HepG2 (cell line): ENCODE data around the gene KCTD6. TPM values are rescaled to one million over a fixed set of nuclear protein-coding genes. Genes with fewer than 3 reads are reported as not detected.

ENCODE experiments used
- AGO2 ChIP-seq: fragments of 200-400 bp; formaldehyde crosslinking; optimal IDR thresholded peaks from 2 replicates; pipeline ENCODE3; 2017; ENCODE audit warnings: mild to moderate bottlenecking, low read depth, low read length, moderate library complexity
- IRF1 ChIP-seq: sonication (generic); formaldehyde crosslinking; IDR thresholded peaks from 2 replicates; pipeline ENCODE4 v1.4.0; 2020; ENCODE audit warnings: low read depth, mild to moderate bottlenecking, missing genetic modification reagents
- MLLT10 ChIP-seq: sonication (generic); formaldehyde crosslinking; IDR thresholded peaks from 2 replicates; pipeline ENCODE4 v1.4.0; 2020; ENCODE audit warnings: missing genetic modification reagents
- POGK ChIP-seq: sonication (generic); formaldehyde crosslinking; conservative IDR thresholded peaks from 2 replicates; pipeline ENCODE4 v1.8.0; 2022; ENCODE audit warnings: mild to moderate bottlenecking, moderate library complexity, missing genetic modification reagents
- PRDM4 ChIP-seq: sonication (generic); formaldehyde crosslinking; IDR thresholded peaks from 2 replicates; pipeline ENCODE4 v1.9.0; 2021; ENCODE audit warnings: missing genetic modification reagents, borderline replicate concordance
- RARA ChIP-seq: IDR thresholded peaks from 2 replicates; pipeline ENCODE4 v1.6.1; 2016; ENCODE audit warnings: missing genetic modification reagents, missing compliant biosample characterization
- RELA ChIP-seq: sonication (generic); formaldehyde crosslinking; IDR thresholded peaks from 2 replicates; pipeline ENCODE4 v1.4.0; 2020; ENCODE audit warnings: missing genetic modification reagents
- SALL2 ChIP-seq: sonication (generic); formaldehyde crosslinking; IDR thresholded peaks from 2 replicates; pipeline ENCODE4 v1.8.1; 2023; ENCODE audit warnings: mild to moderate bottlenecking, missing genetic modification reagents, inconsistent platforms
- SMAD3 ChIP-seq: sonication (generic); formaldehyde crosslinking; IDR thresholded peaks from 2 replicates; pipeline ENCODE4 v1.4.0; 2020; ENCODE audit warnings: missing genetic modification reagents
- SNAPC5 ChIP-seq: sonication (generic); formaldehyde crosslinking; IDR thresholded peaks from 2 replicates; pipeline ENCODE4 v1.8.1; 2023; ENCODE audit warnings: mild to moderate bottlenecking, missing genetic modification reagents, borderline replicate concordance
- SOX13 ChIP-seq, 3 experiments: fragments of 450-650 bp in 1 of 3; sonication (generic) in 1 of 3; formaldehyde crosslinking in 1 of 3; IDR thresholded peaks in 2 of 3; conservative IDR thresholded peaks in 1 of 3; 2 replicates each; pipeline versions ENCODE4 v1.5.0 to v1.6.1; 2016 to 2020; ENCODE audit warnings: antibody characterized with exemption in 1 of 3, mild to moderate bottlenecking in 1 of 3, missing compliant biosample characterization in 1 of 3, missing genetic modification reagents in 1 of 3, moderate library complexity in 1 of 3
- TBX3 ChIP-seq: fragments of 450-650 bp; IDR thresholded peaks from 2 replicates; pipeline ENCODE4 v1.6.1; 2017; ENCODE audit warnings: antibody characterized with exemption, mild to moderate bottlenecking, inconsistent platforms, borderline replicate concordance
- TMF1 ChIP-seq: sonication (generic); formaldehyde crosslinking; IDR thresholded peaks from 2 replicates; pipeline ENCODE4 v1.8.1; 2022; ENCODE audit warnings: low read depth, missing genetic modification reagents
- TOE1 ChIP-seq: sonication (generic); formaldehyde crosslinking; IDR thresholded peaks from 2 replicates; pipeline ENCODE4 v1.4.0; 2020; ENCODE audit warnings: mild to moderate bottlenecking, missing genetic modification reagents
- TOPORS ChIP-seq: sonication (generic); formaldehyde crosslinking; IDR thresholded peaks from 2 replicates; pipeline ENCODE4 v1.8.0; 2023; ENCODE audit warnings: mild to moderate bottlenecking, missing genetic modification reagents
- ZBTB2 ChIP-seq: sonication (generic); formaldehyde crosslinking; IDR thresholded peaks from 2 replicates; pipeline ENCODE4 v1.8.0; 2022; ENCODE audit warnings: low read depth, missing genetic modification reagents
- ZBTB20 ChIP-seq: sonication (generic); formaldehyde crosslinking; IDR thresholded peaks from 2 replicates; pipeline ENCODE4 v1.8.1; 2023; ENCODE audit warnings: missing genetic modification reagents, low read depth, mild to moderate bottlenecking, borderline replicate concordance
- ZBTB8A ChIP-seq: sonication (generic); formaldehyde crosslinking; IDR thresholded peaks from 2 replicates; pipeline ENCODE4 v1.4.0; 2020; ENCODE audit warnings: mild to moderate bottlenecking, low read depth, missing genetic modification reagents, borderline replicate concordance
- ZMYM2 ChIP-seq: sonication (generic); formaldehyde crosslinking; IDR thresholded peaks from 2 replicates; pipeline ENCODE4 v1.8.0; 2022; ENCODE audit warnings: mild to moderate bottlenecking, missing genetic modification reagents
- polyA plus RNA-seq, 8 experiments: library from polyadenylated mRNA; depleted of rRNA in 3 of 8; stranded (reverse) in 7 of 8; unstranded in 1 of 8; fragments of >200 nt; fragmentation: Illumina TruSeq in 4 of 8; extraction: Trizol in 4 of 8; gene quantifications; 2 replicates each; pipeline versions ENCODE4 v1.2.1 to v1.2.3, GENCODE V29; 2011 to 2016; ENCODE audit warnings: low read depth in 4 of 8, missing spikeins in 1 of 8, mixed read lengths in 1 of 8; ENCODE audit not compliant: insufficient read depth in 1 of 8
- total RNA-seq, 5 experiments: library from RNA; depleted of rRNA; stranded (reverse); fragments of >200 nt; fragmentation: Illumina TruSeq; extraction: Trizol; gene quantifications; 2 replicates each; pipeline ENCODE4 v1.2.3, GENCODE V29; 2016; ENCODE audit warnings: low read depth in 1 of 5

Gene KCTD6
- total and polyA plus RNA-seq, 2 of the 13 experiments (the other 11 are each of a cell fraction or from before 2014, with no cell fraction given): 13.4 to 14.2 TPM

GRCh38 chr3:58537412-58538301 lies 45.8 kb downstream of the KCTD6 start (continued):
- TF ChIP-seq IRF1 (CRISPR knock-in tag) (no peak), ZBTB2 (CRISPR knock-in tag) (no peak), SALL2 (CRISPR knock-in tag) (0 out of 2 replicates have a peak, but pooled peaks have one; percentile 10), ZBTB20 (CRISPR knock-in tag) (no peak), TBX3 (no peak), AGO2 (no peak), SMAD3 (CRISPR knock-in tag) (no peak), ZBTB8A (CRISPR knock-in tag) (no peak), SOX13 (IDR thresholded peaks at IDR 0.05) (no peak), SOX13 (CRISPR knock-in tag; conservative IDR thresholded peaks at IDR 0.05 in 1 of 2, IDR thresholded peaks at IDR 0.05 in 1 of 2) (peak in 1 of 2 experiments; percentile 67; a peak in 2 of 4 replicates), PRDM4 (no peak), RARA (CRISPR knock-in tag) (peak; percentile 33; the same call in 1 of the 2 replicates), MLLT10 (CRISPR knock-in tag) (no peak), ZMYM2 (CRISPR knock-in tag) (no peak), RELA (no peak), SNAPC5 (CRISPR knock-in tag) (peak; percentile 49; the same call in 1 of the 2 replicates), TOE1 (CRISPR knock-in tag) (no peak), POGK (CRISPR knock-in tag) (no peak), TOPORS (CRISPR knock-in tag) (peak; percentile 79; the same call in 1 of the 2 replicates), TMF1 (CRISPR knock-in tag) (peak; percentile 70; the same call in 1 of the 2 replicates)
